GM15510 (cell line): ENCODE data around the gene ELL.

Experiments
- POLR2A ChIP-seq: IDR thresholded peaks from 3 replicates; pipeline ENCODE4 v1.6.1; 2011; ENCODE audit warnings: borderline replicate concordance; ENCODE audit not compliant: insufficient read length; ENCODE audit errors: extremely low read depth

Gene ELL

DNA sequence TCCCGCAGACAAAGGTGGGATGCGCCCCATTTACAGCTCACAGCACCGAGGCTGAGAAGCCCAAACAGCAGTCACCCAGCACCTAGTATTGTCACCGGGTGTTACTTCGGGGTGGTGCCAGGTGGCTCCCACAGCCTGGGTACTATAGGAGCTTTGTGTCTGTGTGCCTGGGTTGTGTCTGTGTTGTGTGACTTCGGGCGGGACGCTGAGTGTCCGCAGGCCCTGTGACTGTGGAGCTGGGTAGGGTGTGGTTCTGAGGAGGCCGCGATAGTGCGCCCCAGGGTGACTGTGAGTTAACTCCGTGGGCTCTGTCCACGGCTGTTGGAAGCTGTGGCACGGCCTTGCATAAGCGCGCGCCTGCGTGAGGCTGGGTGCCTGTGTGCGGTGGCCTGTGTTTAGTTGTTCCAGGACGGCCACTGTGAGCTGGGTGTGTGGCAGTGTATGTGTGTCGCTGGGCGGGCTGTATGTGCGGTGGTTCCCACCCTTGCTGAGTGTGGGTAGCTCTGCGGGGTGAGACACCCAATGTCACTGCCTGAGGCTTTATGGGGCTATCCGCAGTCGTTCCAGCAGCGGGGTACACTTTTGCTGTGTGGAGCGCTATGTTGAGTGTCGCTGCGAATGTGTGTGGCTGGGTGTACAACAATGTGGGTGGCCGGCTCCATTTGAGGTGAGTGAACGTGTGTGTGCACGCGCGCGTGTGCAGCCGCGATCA lies 103.2 kb downstream of the ELL start:
- TF ChIP-seq POLR2A, result no peak

DNA sequence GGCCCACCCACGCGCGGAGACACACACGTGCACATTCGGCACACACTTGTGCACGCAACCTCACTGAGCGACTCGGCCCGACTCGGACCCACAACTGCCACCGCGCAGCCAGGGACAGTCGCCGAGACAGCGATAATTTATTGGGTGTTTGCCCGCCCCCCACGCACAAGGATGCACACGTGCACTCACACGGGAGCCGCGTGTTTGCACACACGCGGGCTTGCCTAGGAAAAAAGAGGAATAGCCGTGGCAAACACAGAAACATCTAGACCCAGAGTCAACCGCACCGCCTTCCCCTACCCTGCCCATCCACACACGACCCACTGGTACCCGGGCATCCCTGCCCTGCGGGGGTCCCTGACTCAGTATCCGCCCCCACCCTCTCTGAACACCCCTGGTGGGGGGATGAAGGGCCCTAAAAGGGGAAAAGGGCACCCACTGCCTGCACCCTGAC lies 103.8 kb downstream of the ELL start:
- TF ChIP-seq POLR2A, result no peak

DNA sequence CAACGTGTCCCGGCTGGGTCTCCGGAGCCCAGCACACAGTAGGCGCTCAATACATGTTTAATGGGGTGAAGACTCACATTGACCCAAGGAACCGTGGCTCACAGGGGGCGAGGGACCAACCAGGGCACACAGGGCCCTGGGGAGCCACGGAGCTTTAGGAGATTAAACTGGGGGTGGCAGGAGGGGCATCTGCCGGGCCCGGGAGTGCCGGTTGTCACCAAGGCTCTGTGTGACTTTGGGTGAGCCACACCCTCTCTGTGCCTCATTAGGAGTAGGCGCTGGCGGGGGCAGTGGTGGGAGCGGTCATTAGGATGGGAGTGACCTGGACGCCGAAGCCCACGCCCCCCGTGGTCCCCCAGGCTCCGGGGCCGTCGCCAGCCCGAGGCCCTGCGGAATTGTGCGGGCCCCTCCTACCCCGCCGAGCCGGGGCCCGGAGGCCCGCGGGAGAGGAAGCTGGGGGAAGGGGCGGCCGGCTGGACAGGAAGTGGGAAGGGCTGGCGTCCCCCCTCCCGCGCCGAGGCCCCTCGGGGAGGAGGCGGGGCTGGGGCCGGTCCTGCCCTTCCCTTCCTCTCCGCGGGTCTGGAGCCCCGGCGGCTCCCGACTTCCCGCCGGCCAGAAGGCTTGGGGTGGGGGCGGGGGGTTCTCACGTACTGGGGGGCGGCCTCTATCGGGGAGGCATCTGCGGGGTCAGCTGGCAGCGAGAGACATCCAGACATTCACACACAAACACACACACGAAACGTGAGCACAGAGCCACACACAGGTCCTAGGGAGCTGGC lies 104.4 kb downstream of the ELL start:
- TF ChIP-seq POLR2A, result peak; percentile 47

DNA sequence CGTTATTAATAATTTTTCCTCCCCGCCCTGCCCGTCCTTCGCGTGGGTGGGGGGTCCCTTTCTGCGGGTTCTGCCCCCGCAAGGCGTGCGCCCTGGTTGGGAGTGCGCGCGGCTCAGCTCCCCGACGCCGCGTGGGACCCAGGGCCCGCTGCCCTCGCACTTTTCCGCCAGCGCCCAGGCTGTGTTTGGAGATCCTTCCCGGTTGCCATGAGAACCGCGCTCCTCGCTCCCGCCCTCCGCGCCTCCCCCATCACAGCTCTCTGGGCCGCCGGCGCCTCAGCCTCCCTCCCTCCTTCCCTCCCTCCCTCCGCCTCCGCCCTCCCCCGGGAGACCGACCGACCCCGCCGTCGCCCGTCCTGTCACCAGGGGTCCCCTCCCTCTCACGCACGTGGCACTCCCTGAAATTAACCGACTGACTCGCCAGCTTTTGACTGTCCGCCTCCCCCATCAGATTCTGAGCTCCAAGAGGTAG lies 105.1 kb downstream of the ELL start:
- no peak for TF ChIP-seq POLR2A

DNA sequence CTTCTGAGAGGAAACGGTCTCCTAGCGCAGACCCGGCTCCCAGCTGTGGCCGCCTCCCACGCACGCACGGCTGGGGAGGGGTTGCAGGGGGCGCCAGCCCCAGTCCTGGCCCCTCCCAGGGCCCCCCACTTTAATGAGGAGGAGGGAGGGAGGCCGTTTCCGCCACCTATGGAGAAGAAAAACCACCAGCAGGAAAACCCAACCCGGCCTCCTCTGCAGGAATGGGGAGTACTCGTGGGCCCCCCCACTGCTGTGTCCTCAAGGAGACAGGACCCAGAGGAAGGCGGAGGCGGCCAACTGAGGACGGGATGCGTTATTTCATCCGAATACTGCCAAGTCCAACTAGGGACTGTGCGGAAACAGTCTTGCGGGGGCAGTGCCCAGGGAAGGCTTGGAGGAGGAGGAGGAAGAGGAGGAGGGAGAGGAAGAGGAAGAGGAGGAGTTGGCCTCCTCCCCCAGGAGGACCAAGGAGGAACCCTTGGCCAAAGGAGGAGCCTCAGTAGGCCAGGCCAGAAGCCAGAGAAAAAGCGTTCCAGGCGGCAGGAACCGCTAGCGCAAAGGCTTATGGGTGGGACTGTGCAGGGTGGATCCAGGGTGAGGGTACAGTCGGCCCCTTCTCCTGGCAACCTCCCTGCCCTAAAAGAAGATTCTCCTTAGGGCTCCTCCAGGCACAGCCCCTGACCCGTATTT lies 106.5 kb downstream of the ELL start:
- TF ChIP-seq POLR2A, result no peak

DNA sequence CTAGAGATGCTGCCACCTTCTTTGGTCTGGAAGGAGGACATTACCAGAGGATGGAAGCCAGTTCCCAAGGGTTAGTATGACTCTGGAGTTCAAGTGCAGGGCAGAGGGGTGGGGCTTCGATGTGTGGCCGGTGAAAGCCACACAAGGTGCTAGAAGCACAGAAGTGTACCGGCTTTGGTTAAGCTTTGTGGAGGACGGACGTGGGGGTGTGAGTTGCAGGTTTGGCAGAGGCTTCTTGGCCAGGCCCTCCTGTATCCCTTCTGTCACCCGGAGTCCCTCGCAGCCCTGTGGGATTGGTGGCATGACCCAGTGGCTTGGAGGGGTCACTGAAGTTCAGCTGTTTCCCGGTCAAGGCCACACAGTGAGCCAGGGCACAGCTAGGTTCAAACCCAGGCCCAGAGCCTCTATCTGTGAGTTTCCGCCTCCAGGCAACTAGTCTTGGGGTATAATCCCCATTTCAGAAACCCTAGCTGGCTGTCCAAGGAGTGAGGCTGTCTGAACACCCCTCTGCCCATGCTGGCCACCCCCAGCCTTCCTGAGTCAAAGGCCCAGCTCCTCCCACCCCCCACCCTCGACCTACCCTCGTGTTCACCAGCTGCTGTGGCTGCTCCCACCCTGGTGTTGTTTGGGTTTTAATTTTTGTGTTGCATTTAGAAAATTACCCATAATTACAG lies 107.2 kb downstream of the ELL start:
- no peak for TF ChIP-seq POLR2A

DNA sequence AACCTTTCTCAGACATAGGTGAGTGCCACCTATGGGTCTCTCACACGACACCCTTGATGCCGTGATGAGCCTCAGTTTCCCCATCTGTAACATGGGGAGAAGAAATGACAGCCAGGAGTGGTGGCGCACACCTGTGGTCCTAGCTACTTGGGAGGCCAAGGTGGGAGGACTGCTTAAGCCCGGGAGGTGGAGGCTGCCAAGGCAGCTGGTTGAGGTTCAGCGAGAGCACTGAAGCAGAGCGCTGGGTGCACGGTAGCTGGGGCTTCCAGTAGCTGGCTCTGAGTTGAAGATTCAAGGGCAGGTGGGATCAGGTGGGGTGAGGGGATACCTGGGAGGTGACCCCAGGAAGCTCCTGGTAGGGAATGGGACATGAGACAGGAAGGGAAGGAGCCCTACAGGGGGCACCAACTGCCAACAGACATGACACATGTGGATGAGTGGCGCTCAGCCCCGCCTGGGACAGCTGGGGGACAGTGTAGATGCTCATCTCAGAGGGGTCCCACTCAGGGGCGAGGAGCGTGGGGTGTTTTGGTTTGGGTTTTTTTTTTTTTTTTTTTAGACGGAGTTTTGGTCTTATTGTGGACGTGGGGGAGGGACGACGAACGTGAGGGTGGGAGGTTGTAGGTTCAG lies 109.1 kb downstream of the ELL start:
- TF ChIP-seq POLR2A, result no peak

DNA sequence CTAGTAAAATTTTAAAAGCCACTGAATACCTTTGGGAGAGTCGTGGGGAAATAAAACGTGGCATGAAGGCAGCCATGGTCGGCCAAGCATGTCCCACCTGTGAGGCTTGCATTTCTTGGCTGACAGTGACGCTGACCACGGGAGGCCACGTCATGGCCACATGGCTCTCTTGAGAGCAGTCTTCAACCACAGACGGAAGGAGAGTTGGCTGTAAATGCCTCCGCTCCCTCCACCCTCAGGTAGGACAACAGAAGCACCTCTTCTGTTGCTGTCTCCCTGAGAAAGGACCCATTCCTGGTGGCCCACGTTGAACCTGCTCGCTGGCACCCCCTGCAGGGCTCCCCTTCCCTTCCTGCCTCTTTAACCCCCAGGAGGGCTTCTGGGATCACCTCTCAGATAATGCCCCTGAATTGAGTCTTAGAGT lies 113.8 kb downstream of the ELL start:
- peak; percentile 23 for TF ChIP-seq POLR2A

DNA sequence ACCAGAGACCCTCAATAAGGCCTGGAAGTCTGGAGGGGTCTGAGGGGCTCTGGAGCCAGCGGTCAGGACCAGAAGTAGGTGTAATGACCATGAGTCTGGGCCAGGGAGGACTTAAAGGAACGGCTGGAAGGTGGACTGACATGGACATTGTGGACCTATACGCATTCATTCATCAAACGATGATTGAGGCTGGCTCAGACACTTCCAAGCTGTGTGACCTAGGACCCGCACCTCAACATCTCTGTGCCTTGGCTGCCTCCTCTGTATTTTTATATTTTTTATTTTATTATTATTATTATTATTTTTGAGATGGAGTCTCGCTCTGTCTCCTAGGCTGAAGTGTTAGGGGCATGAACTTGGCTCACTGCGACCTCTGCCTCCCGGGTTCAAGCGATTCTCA lies 115.1 kb downstream of the ELL start:
- TF ChIP-seq POLR2A, result no peak

DNA sequence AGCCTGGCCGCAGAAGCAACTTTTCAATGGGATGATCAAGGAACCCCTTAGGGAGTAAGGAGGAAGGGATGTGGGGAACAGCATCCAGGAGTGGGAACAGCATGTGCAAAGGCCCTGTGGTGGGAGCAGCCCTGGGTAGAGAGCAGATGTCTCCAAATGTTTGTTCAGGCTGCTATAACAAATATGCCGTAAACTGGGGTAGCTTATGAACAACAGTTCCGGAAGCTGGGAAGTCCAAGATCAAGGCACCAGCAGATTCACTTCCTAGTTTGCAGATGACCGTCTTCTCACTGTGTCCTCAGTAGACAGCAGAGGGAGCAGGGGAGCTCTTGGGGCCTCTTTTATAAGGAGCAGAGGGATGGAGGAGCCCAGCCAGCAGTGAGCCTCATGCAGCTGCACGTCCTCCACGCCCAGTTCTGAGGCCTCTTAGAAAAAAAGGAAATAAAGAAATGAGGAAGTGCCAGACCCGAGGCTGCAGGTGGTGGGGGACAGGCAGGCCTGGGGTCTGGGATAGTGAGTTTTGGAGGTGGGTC lies 120.2 kb downstream of the ELL start:
- TF ChIP-seq POLR2A, result no peak

DNA sequence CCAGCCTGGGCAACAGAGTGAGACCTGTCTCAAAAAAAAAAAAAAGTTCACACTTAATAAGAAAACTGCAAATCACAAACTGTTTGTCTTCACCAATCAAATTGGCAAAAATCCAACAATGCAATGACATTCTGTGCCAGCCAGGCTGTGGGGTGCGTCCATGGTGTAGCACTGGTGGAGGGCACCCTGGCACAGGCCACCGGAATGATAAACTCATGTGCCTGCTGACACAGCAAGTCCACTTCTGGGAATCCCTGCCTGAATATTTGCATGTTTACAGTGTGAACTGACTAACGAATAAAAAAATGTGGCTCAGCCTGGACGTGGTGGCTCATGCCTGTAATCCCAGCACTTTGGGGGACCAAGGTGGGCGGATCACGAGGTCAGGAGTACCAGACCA lies 122.9 kb downstream of the ELL start:
- no peak for TF ChIP-seq POLR2A

DNA sequence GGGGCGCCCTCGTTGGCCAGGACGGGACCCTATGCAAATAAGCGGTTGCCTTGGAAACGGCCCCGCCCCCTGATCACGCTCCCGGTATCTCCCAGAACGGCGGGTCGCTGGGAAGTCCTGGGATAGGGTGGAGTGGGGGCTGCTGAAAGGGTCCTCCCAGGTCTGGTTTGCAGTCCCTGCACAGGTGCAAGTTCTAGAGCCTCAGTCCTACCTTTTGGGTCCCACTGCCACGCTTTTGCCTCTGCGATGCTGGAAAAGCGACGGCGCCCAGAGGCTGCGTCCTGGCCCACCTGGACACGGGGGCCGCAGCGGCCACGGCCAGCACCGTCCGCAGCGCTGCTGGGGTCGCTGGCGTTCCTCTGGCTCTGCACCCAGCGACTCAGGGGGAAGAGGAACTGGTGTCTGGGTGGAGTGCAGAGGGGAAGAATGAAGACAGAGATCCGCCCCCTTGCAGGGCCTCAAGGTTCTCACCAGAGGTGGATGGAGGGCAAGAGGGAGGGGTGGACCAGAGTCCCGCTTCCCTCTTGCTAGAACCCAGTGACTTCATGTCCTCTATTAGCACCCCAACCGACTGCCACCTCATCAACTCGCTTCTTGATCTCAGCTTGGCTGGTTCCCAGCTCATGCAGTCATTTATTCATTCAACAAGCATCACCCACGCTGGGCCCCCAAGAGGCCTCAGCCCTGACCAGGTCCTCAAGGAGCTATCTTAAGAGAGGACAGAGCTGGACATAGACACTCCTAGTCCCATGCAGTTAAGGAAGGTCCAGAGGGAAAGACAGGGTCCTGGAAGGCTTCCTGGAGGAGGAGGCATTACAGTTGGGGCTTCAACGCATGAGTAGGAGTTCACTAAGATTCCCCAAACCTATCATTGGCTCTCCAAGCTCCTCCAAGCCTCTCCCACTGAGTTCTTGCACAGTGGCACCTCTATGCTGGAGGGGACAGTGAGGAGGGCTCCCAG lies 124.3 kb downstream of the ELL start, which contains the start of gene LRRC25:
Gene LRRC25 (minus strand): TSS at position 381 of the 961 bp plus-strand sequence. CDS start 659 bp downstream, outside the sequence.
- peak; percentile 25 for TF ChIP-seq POLR2A
